D341Med (cell line): ENCODE data around the gene DPEP1.

ENCODE experiments used
- DNase-seq: peaks from one replicate; pipeline ENCODE4 v3.0.0; 2012; ENCODE audit warnings: low spot score

DPEP1 gene

DNA sequence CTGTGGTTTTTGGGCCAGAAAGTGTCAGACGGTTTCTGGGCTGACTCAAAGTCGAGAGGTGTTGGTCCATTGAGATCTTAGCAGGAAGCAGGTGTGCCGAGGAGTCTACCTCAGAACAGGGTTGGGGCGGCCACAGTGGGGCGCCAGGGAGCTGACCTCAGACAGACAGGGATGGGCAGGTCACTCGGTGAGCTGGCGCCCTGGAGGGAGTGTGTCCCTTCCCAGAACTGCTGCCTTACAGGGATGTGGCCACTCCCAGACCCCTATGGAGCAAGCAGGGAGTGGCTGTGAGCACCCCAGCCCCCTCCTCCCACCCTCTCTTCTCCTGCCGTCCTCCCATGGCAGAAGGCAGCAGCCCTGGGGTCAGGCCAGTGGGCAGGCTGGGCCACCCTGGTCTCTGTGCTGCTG is 14.0 kb upstream of the DPEP1 start:
- DNase-seq = no peak

DNA sequence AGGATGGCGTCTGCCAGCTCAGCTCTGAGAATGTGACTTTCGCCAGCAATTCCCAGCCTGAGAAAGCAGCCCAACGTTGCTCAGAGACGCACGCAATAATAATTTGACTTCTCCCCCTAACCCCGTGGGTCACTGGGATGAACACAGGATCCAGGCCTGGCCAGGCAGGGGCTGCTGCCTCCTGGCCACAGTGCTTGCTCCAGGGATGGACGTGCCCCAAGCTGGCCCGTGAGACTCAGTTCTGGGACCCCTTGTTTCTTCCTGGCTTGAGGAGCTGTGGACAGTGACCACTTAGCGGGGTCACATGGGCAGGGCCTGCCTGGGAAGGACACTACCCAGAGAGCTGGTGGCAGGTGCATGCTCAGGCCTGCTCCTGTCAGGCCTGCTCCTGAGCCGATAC is 13.5 kb upstream of the DPEP1 start:
- no peak for DNase-seq

DNA sequence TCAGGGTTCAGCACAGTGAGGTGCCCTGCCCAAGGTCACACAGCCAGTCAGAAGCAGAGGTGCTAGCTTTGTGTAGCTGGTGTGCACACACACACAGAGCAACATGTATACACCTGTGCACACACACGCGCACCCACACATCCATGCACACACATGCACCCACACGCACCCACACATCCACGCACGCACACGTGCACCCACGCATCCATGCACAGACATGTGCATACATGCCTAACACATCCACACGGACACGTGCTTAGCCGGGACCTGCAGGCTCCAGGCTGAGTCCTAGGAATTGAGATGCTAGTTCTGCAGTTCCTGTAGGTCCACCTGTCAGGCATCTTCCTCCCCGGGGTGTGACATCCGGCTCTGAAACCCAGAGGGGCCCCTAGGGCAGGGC is 13.0 kb upstream of the DPEP1 start:
- no peak for DNase-seq

DNA sequence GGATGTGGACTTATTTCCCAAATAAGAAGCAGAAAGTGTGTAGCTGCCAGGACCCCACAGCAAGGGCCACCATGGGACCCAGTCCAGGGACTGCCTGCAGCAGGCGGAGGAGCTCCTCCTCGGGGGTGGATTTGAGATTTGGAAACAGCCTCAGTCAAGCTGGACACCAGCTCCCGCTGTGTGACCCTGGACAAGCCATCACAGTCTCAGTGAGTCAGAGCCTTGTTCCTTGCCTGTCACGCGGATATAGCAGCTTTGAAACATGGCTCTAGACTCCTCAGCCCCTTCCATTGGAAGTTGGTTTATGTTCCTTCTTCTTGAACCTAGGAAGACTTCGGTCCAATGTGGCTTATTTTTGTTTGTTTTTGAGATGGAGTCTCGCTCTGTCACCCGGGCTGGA is 12.5 kb upstream of the DPEP1 start:
- no peak for DNase-seq

DNA sequence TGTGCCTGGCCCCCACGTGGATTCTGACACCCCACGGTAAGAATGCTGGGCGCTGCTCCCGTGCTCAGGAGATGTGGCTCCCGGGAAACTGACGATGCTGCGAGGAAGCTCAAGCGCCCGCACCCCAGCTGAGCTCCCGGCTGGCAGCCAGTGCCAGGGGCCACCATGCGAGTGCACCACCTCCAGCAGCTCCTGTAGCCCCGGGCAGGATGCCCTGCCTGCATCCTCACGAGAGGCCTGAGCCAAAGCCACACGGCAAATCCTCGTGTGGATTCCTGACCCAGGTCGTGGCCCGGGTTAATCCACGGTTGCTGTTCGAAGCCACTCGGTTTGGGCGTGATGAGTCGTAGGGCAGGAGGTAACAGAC is 11.6 kb upstream of the DPEP1 start:
- DNase-seq = no peak

DNA sequence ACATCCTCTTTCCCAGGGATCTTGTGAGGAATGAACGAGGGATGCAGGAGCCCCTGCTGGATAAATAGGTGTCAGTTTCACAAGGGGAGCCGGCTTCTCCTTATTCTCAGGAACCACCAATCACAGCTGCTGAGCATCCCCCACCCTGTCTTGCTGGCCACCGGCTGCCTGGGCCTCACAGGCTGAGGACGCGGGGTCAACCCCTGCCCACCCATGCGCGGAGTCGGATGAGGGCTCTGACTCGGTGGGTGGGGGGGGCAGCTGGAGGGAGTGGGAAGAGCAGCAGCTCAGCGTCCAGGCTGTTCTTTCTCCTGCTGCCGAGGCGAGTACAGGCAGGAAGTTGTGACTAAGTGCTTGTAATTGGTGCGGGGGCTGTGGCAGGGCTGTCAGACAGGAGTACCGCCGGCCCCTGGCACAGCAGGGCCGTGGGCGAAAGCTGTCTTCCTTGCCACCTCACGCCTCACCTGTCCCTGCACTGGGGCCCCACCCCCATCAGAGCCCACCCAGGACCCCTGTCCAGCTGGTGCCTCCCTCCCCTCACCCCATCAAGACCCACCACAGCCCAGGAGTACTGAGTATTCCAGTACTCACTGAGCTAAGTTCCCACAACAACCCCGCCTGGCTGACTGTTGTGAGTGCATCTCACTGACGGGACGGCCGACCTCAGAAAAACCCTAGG is 11.0 kb upstream of the DPEP1 start:
- no peak for DNase-seq

DNA sequence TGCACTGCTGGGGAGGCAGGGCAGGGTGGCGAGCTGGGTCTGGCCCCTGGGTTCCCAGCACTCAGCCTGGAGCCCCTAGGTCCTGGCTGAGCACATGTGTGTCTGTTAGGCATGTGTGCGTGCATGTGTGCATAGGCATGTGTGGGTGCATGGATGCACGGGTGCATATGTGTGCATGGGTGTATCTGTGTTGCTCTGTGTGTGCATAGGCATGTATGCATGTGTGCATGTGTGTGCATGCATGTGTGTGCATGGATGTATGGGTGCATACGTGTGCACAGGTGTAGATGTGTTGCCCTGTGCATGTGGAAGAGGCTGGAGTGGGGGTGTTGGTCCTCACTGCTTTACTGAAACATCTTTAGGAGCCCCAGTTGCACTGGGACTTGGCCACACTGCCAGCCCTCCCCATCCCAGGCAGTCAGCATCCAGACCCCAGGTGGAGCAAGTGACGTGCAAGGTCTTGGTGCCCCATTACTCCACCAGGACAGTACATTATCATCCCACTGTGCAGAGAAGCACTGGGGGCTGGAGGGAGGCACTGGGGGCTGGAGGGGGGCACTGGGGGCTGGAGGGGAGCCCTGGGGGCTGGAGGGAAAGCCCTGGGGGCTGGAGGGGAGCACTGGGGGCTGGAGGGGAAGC is 10.4 kb upstream of the DPEP1 start:
- DNase-seq = no peak

DNA sequence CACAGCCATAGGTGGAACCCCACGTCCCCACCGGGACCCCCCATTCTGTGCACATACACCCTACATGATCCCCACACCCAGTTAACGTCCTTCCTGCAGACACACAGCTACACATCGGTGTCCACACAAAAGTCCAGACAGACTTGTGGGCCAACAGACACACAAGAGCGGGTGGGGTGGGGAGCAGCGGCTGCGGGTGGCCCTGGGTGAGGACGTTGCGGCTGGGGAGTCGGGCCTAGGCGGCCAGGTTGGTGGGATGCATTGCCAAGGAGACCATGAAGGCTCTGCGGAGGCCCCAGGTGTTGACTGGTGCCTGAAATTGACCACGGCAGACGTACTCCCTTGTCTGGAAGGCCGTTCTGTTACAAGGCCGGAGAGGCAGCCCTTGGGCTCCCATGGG is 8.7 kb upstream of the DPEP1 start:
- no peak for DNase-seq

DNA sequence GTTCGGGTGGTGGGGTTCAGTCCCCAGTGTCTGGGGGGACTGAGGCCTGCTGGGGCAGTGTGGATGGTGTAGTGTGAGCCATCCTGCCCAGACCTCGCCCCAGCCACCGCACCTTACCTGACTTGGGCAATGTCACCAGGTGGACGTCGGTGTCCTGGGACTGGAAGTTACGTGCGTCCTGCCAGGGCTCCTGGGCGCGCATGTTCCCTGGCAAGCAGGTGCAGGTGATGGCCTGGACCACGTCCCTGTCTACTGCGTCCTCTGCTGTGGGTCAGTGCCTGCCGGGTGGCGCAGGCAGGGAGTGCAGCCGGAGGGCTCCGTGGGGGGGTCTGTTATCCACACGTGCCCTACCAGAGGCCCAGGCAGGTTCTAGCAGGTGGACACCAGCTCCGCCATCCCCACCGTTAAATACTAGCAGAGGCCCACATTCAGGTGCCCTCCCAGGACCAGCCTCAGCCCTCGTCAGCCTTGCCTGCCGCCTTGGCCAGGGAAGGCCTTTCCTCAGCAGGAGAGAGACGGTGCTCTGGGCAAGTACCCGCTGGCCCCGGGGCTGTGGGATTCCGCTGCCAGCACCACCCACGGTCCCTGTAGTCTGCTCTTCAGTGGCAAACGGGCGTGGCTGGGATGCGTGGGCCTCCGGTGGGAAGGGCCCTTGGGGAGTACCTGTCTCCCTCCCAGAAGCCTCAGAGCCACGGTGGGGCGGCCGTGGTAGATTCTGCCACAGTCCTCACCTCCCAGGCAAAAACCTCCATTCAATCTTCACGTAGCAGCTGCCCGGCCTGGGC is 8.1 kb upstream of the DPEP1 start:
- no peak for DNase-seq

DNA sequence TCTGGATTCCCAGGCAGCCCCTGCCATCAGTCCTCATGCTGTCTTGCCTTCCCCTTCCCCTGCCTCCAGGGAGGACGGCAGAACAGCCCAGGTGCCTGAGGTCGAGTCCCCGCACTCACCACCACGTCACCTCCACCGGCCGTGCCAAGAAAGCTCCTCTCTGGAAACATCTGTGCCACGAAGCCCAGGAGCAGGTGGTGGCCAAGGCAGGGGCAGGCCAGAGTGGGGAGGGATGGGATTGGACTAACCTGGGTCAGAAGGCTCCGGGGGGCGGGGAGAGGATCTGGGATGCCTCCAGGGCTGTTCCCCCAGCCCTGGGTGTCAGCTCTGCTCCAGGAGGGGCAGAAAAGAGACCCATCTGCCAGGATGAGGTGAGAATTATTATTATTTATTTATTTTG is 7.4 kb upstream of the DPEP1 start:
- no peak for DNase-seq

DNA sequence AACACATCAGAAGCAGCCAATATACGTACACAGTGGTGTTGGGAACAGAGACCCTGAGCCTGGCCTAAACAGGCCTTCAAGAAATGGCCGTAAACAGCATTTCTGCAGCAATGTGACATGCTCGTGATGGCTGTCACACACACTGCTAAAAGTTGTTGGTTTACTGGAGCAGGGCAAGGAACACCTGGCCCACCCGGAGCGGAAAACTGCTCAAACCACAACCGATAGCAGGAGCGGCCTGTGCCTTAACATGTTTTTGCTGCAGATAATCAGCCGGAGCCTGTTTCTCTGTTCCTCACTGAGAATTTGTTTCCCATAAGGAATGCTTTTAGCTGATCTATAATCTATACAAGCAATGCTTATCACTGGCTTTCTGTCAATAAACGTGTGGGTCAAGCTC is 6.0 kb upstream of the DPEP1 start:
- DNase-seq = no peak

DNA sequence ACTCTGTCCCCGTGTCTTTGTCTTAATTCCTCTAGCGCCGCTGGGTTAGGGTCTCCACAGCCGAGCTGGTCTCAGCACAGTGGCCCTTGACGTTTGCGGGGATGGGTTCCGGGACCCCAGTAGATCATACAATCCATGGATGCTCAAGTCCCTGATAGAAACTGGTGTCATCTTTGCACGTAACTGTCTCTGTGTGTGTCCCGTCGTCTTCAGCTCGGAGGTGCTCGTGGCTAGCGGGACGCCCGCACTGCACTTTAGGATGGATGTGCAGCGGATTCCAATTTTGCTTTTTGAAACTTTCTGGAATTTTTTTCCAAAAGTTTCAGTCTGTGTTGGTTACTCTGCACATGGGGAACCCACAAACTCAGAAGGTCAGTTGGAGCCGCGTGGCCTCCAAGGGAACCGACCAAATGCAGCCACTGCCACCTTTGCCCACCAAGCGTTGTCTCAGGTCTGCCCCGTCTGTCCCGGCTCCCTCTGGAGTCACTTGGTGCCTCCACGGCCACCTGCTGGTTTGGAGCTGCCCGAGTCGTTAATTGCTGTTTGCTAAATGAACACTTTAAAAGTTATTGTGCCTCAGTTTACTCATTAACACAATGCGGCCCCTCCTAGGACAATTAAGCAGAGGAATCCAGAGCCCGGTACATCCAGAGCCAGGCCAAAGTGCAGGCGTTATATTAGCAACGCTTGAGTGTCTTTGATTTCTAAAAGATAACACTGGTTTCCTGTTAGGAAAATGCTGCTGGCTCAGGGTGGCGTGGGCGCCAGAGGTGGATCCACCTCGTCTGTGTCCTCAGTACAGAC is 5.3 kb upstream of the DPEP1 start:
- DNase-seq = no peak

DNA sequence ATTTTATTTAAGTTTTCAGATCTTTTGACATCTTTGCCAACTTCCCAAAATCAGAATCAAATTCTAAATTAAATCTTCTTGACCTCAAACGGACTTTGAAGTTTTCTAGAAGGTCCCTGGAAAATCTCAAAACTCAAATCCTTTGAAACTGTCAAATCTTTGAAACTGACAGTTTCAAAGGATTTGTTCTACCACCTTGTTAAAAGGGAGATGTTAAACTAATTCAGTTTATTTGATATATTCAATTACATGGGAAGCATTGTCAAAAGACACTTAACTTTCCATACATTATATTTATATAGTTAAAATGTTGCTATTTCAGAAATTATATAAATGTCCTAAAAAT is 3.4 kb upstream of the DPEP1 start:
- DNase-seq = no peak

DNA sequence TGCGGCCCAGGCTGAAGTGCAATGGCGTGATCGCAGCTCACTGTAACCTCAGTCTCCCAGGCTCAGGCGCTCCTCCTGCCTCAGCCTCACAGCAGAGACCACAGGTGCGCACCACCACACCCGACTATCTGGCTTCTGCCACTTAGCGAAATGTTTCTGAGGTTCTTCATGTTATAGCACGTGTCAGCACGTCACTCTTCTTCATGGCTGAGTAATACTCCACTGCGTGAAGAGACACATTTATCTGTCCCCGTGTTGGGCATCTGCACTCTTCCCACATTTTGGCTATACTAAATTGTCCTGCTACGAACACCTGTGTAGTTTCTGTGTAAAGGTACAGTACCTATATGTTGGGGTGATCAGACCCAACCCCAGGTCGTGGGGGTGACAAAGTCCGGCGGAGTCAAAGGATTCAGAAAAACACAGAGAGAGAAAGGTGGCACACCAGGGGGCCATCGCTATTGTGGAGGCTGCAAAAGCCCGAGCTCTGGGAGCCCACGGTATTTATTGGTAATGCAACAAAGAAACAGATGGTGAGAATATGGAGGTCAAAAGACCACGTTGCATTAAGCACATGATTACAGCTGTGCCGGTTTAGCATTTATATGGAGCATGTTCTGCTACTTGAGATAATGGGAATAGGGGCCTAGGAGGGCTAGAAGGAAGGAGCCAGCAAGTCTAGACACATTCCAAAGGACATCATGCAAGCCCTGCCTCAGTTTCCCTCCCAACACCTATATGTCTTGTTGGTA is 851 bp upstream of the DPEP1 start:
- no peak for DNase-seq

DNA sequence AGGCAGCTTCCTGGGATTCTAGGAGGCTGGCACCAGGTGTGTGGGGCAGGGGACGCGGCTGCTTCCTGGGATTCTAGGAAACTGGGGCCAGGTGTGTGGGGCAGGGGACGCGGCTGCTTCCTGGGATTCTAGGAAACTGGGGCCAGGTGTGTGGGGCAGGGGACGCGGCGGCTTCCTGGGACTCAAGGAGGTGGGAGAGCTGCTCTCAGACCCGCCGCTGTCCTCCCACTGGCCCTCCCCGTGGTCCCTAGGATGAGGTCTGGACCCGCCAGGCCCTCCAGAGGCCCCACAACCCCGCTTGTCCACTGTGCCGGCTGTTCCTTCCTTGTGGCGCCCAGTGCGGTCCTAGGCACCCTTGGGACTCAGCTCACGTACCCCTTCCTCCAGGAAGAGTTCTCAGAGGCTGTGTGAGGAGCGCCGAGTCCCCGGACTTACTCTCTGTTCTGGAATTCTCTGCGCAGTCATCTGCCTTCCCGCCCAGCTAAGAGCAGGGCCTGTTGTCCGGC is 565 bp downstream of the DPEP1 start:
- DNase-seq = no peak

DNA sequence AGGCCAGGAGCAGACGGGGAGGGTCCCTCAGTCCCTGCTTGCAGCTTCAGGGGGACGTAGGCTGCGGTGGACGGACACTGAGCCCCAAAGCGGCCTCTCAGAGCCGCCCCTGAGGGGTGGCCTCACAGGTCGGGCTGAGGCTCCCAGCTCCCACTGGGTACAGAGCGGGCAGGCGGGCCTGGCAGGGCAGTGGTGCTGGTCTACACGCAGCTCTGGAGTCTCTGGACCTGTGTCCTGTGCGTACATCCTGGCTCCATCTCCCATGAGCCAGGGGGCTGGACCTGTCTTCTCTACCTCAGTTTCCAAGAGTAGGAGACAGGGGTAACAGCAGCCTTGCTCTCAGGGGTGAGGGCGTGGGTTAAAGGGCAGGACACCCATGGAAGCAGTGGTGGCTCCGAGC is 1.7 kb downstream of the DPEP1 start:
- no peak for DNase-seq

DNA sequence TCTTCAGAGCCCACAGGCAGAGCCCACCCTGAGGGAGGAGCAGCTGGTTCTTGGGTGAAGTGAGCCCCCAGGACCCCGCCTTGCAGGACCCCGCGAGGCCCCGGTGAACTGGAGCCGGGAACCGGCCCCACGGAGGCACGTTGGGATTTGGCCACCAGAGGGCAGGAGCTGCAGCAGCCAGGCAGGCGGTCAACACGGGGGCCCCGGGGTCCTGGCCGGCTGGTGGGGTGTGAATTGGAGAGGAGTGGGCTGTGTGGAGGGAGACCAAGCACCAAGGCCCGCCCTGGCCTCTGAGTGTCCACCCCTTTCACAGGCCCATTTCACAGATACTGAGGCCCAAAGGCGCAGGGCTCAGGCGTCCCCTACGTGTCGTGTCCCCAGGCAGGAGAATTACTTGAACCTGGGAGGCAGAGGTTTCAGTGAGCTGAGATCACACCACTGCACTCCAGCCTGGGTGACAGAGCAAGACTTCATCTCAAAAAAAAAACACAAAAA is 2.2 kb downstream of the DPEP1 start:
- peak; percentile 69 for DNase-seq

DNA sequence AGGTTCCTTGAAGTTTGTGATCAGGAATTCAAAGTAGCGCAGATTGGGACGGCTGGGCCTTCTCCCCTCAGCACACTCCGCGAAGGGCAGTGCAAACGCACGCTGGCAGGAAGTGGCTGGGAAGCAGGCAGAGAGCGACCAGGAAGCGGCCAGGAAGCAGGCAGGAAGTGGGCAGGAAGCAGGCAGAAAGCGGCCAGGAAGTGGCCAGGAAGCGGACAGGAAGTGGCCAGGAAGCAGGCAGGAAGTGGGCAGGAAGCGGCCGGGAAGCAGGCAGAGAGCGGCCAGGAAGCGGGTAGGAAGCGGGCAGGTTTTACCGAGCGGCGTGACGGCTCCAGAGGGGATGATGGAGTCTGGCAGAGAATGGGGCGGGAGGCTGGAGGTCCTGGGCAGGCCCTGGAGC is 3.2 kb downstream of the DPEP1 start:
- DNase-seq = no peak

DNA sequence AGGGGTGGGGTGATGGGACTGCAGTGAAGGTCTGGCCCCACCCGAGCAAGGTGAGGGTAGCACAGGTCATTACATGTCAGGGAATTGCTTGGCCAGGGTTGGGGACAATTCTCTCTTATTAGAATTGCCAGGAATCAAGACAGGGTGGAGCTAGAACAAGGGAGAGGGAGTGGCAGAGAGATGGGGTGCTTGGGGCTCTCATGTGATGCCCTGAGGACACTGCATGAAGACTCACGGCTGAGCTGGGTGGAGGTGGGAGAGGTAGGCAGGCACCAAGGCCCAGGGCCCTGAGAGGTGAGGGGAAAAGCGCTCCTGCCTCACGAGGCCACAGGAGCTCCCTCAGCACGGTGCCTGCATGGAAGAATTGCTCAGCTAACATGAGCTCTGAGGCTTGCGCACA is 3.6 kb downstream of the DPEP1 start:
- no peak for DNase-seq

DNA sequence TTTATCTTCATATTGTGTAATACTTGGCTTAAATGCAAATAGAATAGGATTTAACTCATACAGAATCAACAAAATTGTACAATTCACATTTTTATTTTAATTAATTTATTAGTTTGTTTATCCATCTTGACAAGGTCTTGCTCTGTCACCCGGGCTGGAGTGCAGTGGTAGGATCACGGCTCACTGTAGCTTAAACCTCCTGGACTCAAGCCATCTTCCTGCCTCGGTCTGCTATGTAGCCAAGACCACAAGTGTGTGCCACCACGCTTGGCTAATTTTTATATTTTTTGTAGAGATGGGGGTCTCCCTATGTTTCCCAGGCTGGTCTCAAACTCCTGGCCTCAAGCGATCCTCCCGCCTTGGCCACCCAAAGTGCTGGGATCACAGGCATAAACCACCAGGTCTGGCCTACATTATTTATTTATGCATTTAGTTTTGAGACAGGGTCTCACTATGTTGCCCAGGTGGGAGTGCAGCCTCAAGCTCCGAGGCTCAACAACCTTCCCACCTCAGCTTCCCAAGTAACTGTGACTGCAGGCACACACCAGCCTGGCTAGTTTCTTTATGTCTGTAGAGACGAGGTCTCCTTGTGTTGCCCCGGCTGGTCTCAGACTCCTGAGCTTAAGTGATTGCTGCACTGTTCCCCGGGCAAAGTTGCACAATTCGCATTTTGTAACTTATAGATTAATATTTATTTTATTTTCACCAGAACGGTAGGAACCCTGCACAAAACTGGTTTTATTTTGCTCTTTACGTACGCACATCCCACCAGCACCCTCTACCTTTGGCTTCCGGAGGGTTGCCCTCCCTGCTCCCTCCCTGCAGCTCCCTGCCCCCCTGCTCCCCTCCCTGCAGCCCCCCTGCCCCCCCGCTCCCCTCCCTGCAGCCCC is 4.9 kb downstream of the DPEP1 start:
- no peak for DNase-seq

DNA sequence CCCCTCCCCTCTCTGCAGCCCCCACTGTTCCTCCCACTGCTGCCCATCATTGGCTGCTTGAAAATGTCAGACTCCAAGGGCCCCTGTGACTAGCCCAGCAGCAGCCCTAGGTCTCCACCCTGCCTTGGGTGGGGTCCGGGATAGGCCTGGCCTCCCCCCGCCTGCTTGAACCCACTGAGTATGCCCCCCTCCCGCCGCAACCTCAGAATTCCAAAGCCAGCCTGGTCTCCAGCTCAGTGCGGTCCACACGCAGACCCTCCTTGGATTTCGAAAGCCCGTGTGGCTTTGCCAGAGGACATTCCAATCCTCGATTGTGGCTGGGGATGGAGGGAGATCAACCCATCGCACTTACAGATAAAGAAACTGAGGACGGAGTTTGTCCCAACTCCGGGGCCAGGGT is 6.4 kb downstream of the DPEP1 start:
- no peak for DNase-seq
